HG03457 (cell line): ENCODE data around the gene MAK.
"Not testable (repeated sequence)": the region's sequence is repeated elsewhere in the genome, so short reads cannot be mapped to it uniquely, and the experiment has no call there.

ENCODE experiments used
- ATAC-seq: cut with Tn5 transposase; IDR thresholded peaks from one replicate; pipeline ENCODE4 v1.9.1; 2021; ENCODE audit warnings: moderate number of reproducible peaks; ENCODE audit not compliant: unreplicated experiment

The MAK gene, protein sequence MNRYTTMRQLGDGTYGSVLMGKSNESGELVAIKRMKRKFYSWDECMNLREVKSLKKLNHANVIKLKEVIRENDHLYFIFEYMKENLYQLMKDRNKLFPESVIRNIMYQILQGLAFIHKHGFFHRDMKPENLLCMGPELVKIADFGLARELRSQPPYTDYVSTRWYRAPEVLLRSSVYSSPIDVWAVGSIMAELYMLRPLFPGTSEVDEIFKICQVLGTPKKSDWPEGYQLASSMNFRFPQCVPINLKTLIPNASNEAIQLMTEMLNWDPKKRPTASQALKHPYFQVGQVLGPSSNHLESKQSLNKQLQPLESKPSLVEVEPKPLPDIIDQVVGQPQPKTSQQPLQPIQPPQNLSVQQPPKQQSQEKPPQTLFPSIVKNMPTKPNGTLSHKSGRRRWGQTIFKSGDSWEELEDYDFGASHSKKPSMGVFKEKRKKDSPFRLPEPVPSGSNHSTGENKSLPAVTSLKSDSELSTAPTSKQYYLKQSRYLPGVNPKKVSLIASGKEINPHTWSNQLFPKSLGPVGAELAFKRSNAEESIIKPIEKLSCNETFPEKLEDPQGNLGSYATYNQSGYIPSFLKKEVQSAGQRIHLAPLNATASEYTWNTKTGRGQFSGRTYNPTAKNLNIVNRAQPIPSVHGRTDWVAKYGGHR

GRCh38 chr6:10837995-10838793, at the start of gene MAK:
MAK (minus strand) TSS chr6:10838539; CDS start chr6:10830648, 7,891 bp downstream.
- peak; percentile 69 for ATAC-seq

- peak; percentile 64 for ATAC-seq
Observed at GRCh38 chr6:10886691-10887502, 48.6 kb upstream of the MAK start, which contains the start of gene SYCP2L. SYCP2L (plus strand) TSS chr6:10887052; CDS start chr6:10887127, 75 bp downstream.

GRCh38 chr6:10886365-10886690, 48.0 kb upstream of the MAK start:
- ATAC-seq: not testable (repeated sequence)

DNA sequence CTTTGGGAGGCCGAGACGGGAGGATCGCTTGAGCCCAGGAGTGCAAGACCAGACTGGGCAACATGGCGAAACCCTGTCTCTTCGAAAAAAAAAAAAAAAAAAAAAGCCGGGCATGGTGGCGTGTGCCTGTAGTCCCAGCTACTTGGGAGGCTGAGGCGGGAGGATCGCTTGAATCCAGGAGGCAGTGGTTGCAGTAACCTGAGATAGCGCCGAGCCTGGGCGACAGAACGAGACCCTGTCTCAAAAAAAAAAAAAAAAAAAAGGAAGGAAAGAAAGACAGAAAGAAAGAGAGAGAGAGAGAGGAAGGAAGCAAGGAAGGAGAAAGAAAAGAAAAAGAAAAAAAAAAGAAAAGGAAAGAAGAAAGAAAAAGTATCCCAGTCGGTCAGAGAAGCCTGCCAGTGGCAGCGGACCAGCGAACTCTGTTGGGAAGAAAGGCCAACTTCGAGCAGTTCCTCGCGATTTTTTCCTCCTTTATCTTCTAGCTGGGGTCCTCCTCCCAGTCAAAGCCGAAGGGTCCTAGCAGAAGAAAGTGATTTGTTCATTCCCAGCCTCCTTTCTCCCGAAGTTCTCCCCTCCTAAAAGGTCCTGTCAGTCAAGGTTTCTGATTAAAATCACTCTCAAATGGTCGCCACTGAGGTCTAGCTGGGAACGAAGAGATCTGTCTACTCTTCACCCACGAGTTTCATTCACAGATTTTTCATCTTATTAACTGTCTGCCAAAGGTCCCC, 46.1 kb upstream of the MAK start:
- ATAC-seq: no peak

- ATAC-seq: no peak
Observed at GRCh38 chr6:10883312-10884244, 45.2 kb upstream of the MAK start.

- no peak for ATAC-seq
Observed at GRCh38 chr6:10882657-10883171, 44.4 kb upstream of the MAK start.

- not testable (repeated sequence) for ATAC-seq
Observed at GRCh38 chr6:10882253-10882630, 43.9 kb upstream of the MAK start.

GRCh38 chr6:10880366-10880765, 42.0 kb upstream of the MAK start:
- ATAC-seq: no peak

- no peak for ATAC-seq
Observed at GRCh38 chr6:10877871-10878270, 39.5 kb upstream of the MAK start.

GRCh38 chr6:10877012-10877411, 38.7 kb upstream of the MAK start:
- ATAC-seq: no peak

GRCh38 chr6:10875026-10875425, 36.7 kb upstream of the MAK start:
- ATAC-seq: no peak

DNA sequence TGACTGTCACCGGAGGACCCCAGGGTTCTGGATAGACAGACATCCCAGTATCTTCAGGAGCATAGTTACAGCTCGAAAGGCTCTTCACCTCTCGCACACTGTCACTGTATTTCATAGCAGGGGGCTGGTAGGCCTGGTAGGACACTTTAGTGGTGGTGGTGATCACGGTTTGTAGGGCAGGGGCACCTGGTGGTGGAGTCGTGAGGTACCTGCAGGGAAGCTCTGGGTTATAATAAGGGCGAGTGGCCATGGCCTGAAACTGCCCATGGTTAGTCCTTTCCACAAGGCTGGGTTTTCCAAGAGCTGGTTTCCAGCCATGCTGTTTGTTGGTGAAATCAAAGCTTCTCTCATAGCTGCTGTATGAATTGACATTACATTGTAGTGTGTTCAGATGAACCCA, 35.9 kb upstream of the MAK start:
- ATAC-seq: no peak

DNA sequence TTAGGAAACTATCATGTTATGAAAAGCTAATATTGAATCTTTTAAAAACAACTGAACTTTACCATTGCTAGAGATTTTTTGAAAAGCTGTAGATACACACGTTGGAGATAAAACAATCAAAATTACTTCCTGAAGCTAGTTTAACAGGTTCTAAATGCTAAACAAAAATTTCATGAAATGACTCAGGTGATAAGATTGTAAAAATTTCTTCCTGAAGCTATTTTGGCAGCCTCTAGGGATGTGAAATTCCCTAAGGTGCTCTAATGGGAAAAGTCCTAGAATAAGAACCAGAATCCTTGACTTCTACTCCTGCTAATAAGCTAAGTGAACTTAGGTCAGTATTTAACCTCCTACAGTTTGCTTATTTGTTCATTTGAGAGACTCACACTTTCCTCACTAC, 35.0 kb upstream of the MAK start:
- ATAC-seq: no peak

DNA sequence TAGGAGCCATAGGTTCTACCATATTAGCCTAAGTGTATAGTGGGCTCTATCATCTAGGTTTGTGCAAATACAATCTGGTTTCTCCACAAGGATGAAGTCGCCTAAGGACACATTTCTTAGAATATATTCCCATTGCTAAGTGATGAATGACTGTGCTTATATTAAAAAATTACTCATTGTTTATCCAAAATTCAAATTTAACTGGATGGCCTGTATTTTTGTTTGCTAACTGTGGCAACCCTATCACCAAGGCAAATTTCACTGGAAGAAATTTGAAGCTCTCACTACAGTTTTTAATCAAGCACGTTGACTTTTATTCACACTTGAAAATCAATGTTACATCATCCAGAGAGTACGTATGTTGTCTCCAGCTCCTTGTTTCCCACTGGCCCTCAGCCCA, 29.6 kb upstream of the MAK start:
- no peak for ATAC-seq

GRCh38 chr6:10866709-10867108, 28.4 kb upstream of the MAK start:
- ATAC-seq: not testable (repeated sequence)

- not testable (repeated sequence) for ATAC-seq
Observed at GRCh38 chr6:10863031-10863430, 24.7 kb upstream of the MAK start.

DNA sequence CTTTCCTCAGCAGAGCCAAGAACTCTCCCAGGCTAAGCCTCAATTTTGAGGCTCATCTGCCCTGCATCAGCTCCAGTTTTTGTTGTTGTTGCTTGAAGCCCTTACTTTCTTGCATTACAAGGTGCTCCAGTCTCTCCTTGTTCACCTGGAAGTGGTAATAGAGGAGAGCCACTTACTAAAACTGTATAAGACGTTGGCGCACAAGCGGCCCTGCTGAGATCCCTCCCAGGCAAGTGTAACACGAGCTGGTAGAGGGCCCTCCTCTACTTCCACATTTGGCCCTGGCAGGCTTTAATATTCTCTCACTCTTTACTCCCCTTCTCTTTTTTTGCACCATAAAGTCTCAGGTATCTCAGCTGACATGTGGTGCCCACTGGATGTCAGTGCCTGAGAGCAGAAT, 24.0 kb upstream of the MAK start:
- no peak for ATAC-seq

DNA sequence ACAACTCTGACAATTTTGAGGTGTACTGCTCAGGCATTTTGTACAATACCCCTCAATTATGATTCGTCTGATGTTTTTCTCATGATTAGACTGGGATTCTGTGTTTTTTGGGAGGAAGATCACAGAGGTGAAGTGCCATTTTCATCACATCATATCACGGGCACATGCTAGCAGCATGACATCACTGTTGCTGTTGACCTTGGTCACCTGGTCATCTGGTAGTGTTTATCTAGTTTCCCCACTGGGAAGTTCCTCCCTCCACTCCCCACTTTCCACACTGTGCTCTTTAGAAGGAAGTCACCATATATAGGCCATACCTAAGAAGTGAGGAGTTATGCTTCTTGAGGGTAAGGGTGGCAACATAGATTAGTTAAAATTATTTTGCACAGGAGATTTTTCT, 22.7 kb upstream of the MAK start:
- no peak for ATAC-seq

DNA sequence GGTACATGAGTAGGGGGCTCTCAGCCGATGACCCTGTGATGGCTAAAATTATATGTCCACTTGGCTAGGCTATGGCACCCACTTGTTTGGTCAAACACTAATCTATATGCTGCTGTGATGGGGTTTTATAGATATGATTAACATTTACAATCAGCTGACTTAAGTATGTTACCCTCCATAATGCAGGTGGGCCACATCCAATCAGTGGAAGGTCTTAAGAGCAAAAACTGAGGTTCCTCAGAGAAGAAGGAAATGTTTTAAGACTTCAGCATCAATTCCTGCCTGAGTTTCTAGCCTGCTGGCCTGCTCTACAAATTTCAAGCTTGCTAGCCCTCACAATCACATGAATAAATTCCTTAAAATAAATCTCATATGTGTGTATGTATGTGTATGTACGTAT, 18.9 kb upstream of the MAK start:
- no peak for ATAC-seq
